Measurements from ENCODE around the gene TAS1R3.
"Not testable (repeated sequence)": the region's sequence is repeated elsewhere in the genome, so short reads cannot be mapped to it uniquely, and the experiment has no call there.

Gene TAS1R3

GRCh38 chr1:1309251-1310108 is 21.6 kb upstream of the TAS1R3 start:
- H3K4me1 ChIP-seq: peaks cover 32% of the 10 kb centered on the region
- H3K27me3 ChIP-seq (ENCODE audit: low read depth): no peaks in the 10 kb centered on the region
- peaks cover 44% of the 10 kb centered on the region for H3K36me3 ChIP-seq (replicated peaks)
- no peaks in the 10 kb centered on the region for H3K9me3 ChIP-seq
- peak overlapping the region; percentile 79 for H3K4me3 ChIP-seq
- peak in 1 of 2 experiments; percentile 21 for DNase-seq (ENCODE audit: low spot score in 2 of 2)
- in situ Hi-C loops (cut with MboI; ENCODE audit: low sequenced_read_pairs): loop anchor here (10.0 kb wide), 2 partner anchors 65 to 195 kb away; partner anchors contain the start of genes C1QTNF12 and C1orf159

- Histone ChIP-seq H3K36me3 (replicated peaks) (peaks cover 50% of the 10 kb centered on the region), H3K27me3 (ENCODE audit: low read depth) (no peaks in the 10 kb centered on the region), H3K4me3 (peak overlapping the region; percentile 79), H3K9me3 (no peaks in the 10 kb centered on the region), H3K4me1 (peaks cover 26% of the 10 kb centered on the region)
- in situ Hi-C loops (cut with MboI; ENCODE audit: low sequenced_read_pairs): no loop called here
- DNase-seq (ENCODE audit: low spot score in 2 of 2): no peak
These were observed 21.0 kb upstream of the TAS1R3 start for GRCh38 chr1:1310109-1310385.

- Histone ChIP-seq H3K4me3 (no peak overlapping the region), H3K9me3 (no peaks in the 10 kb centered on the region), H3K27me3 (ENCODE audit: low read depth) (no peaks in the 10 kb centered on the region), H3K4me1 (peaks cover 21% of the 10 kb centered on the region), H3K36me3 (replicated peaks) (peaks cover 53% of the 10 kb centered on the region)
- in situ Hi-C loops (cut with MboI; ENCODE audit: low sequenced_read_pairs): no loop called here
- DNase-seq (ENCODE audit: low spot score in 2 of 2): no peak
These were observed 20.5 kb upstream of the TAS1R3 start for GRCh38 chr1:1310476-1311053.

GRCh38 chr1:1311107-1312104 is 19.7 kb upstream of the TAS1R3 start:
- H3K9me3 ChIP-seq: no peaks in the 10 kb centered on the region
- peaks cover 12% of the 10 kb centered on the region for H3K4me1 ChIP-seq
- in situ Hi-C loops (cut with MboI; ENCODE audit: low sequenced_read_pairs): no loop called here
- no peaks in the 10 kb centered on the region for H3K27me3 ChIP-seq (ENCODE audit: low read depth)
- no peak overlapping the region for H3K4me3 ChIP-seq
- no peak for DNase-seq (ENCODE audit: low spot score in 2 of 2)
- H3K36me3 ChIP-seq (replicated peaks): peaks cover 56% of the 10 kb centered on the region

DNA sequence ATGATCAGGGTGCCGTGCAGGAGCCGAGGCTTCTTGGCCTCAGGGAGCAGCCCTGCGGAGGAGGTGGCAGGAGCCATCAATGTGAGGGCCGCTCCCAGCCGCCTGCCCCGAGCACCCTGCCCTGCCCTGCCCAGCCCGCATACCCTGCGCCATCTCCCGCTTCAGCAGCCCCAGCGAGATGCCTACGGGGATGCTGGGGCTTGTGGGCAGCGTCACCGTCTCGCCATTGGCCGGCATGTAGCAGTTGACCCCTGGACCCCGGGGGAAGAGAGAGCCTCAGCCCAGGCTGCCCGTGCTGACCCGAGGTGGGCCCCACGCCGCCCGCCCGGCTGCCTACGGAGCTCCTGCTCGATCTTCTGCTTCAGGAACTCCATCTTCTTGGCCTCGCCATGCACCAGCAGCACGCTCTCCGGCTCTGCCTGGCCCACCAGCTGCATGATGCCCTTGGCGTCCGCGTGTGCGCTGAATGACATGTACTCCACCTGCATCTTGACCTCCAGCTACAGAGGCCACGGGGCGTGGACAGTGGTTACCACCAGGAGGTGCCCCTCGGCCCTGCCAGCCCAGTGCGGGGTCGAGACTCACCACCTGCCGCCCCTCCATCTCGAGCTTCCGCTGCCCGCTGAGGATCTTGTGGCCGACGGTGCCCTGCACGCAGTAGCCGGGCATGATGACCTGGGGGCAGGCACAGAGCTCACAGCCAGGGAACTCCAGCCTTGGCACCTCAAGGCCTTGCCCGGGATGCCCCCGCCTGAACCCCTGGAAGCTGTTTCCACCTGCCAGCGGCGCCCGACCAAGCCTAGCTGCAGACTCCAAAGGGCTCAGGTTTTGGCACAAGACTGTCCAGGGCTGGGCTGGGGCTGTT is 18.4 kb upstream of the TAS1R3 start:
- in situ Hi-C loops (cut with MboI; ENCODE audit: low sequenced_read_pairs): no loop called here
- Histone ChIP-seq H3K9me3 (no peaks in the 10 kb centered on the region), H3K27me3 (ENCODE audit: low read depth) (no peaks in the 10 kb centered on the region), H3K36me3 (replicated peaks) (peaks cover 68% of the 10 kb centered on the region), H3K4me3 (no peak overlapping the region), H3K4me1 (peaks cover 6% of the 10 kb centered on the region; the same call in 1 of the 2 replicates)
- no peak for DNase-seq (ENCODE audit: low spot score in 2 of 2)

- DNase-seq (ENCODE audit: low spot score in 2 of 2): no peak
- H3K4me3 ChIP-seq: no peak overlapping the region
- H3K9me3 ChIP-seq: no peaks in the 10 kb centered on the region
- in situ Hi-C loops (cut with MboI; ENCODE audit: low sequenced_read_pairs): no loop called here
- H3K36me3 ChIP-seq (replicated peaks): peaks cover 74% of the 10 kb centered on the region
- H3K4me1 ChIP-seq: peaks cover 6% of the 10 kb centered on the region; the same call in 1 of the 2 replicates
- no peaks in the 10 kb centered on the region for H3K27me3 ChIP-seq (ENCODE audit: low read depth)
These were observed 17.4 kb upstream of the TAS1R3 start for GRCh38 chr1:1313500-1314236.

- in situ Hi-C loops (cut with MboI; ENCODE audit: low sequenced_read_pairs): no loop called here
- no peak for DNase-seq (ENCODE audit: low spot score in 2 of 2)
- Histone ChIP-seq H3K27me3 (ENCODE audit: low read depth) (no peaks in the 10 kb centered on the region), H3K9me3 (no peaks in the 10 kb centered on the region), H3K4me1 (peaks cover 6% of the 10 kb centered on the region; the same call in 1 of the 2 replicates), H3K4me3 (no peak overlapping the region), H3K36me3 (replicated peaks) (peaks cover 80% of the 10 kb centered on the region)
These were observed 16.9 kb upstream of the TAS1R3 start for GRCh38 chr1:1314237-1314586.

DNA sequence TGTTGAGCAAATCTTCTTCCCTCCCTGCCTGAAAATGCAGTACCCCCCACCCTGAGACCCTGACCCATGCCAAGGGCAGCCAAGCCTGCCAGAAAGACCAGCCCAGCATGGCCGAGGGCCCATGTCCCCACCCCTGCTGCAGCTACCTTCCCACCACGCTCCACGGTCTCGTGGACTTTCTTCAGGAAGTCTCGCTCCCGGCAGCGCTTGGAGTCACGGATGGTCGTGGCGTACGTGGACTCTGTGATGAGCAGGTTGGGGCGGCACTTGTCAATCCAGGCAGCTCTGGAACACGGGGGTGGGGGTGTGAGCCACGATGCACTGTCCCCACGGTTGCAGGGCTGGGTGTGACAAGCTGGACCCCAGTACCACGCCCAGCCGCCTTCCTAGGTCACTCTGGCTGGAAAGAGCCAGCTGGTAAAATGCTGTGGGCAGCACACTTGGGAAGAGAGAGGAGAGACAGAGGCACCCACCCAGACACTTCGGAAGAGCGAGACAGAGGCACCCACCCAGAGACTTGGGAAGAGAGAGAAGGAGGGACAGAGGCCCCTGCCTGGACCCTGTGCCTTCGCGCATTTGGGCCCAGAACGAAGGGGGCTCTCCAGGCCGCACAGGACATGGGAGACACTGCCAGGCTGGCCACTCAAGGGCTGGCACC is 16.3 kb upstream of the TAS1R3 start:
- peaks cover 85% of the 10 kb centered on the region for H3K36me3 ChIP-seq (replicated peaks)
- no peak overlapping the region for H3K4me3 ChIP-seq
- H3K27me3 ChIP-seq (ENCODE audit: low read depth): no peaks in the 10 kb centered on the region
- in situ Hi-C loops (cut with MboI; ENCODE audit: low sequenced_read_pairs): no loop called here
- peaks cover 4% of the 10 kb centered on the region; the same call in 1 of the 2 replicates for H3K4me1 ChIP-seq
- DNase-seq (ENCODE audit: low spot score in 2 of 2): no peak
- H3K9me3 ChIP-seq: no peaks in the 10 kb centered on the region

GRCh38 chr1:1315435-1315954 is 15.6 kb upstream of the TAS1R3 start:
- Histone ChIP-seq H3K27me3 (ENCODE audit: low read depth) (no peaks in the 10 kb centered on the region), H3K4me1 (no peaks in the 10 kb centered on the region), H3K4me3 (no peak overlapping the region), H3K36me3 (replicated peaks) (peaks cover 85% of the 10 kb centered on the region), H3K9me3 (no peaks in the 10 kb centered on the region)
- DNase-seq (ENCODE audit: low spot score in 2 of 2): no peak
- in situ Hi-C loops (cut with MboI; ENCODE audit: low sequenced_read_pairs): no loop called here

- H3K4me1 ChIP-seq; in situ Hi-C loops (cut with MboI; ENCODE audit: low sequenced_read_pairs); H3K9me3 ChIP-seq; DNase-seq (ENCODE audit: low spot score in 2 of 2); H3K27me3 ChIP-seq (ENCODE audit: low read depth); H3K4me3 ChIP-seq: not testable (repeated sequence)
- peaks cover 82% of the 10 kb centered on the region for H3K36me3 ChIP-seq (replicated peaks)
These were observed 14.9 kb upstream of the TAS1R3 start for GRCh38 chr1:1316199-1316598.

GRCh38 chr1:1317420-1317819 is 13.7 kb upstream of the TAS1R3 start:
- no peaks in the 10 kb centered on the region for H3K27me3 ChIP-seq (ENCODE audit: low read depth)
- H3K4me3 ChIP-seq: no peak overlapping the region
- in situ Hi-C loops (cut with MboI; ENCODE audit: low sequenced_read_pairs): no loop called here
- H3K36me3 ChIP-seq (replicated peaks): peaks cover 73% of the 10 kb centered on the region
- H3K9me3 ChIP-seq: no peaks in the 10 kb centered on the region
- H3K4me1 ChIP-seq: no peaks in the 10 kb centered on the region
- DNase-seq (ENCODE audit: low spot score in 2 of 2): no peak

- Histone ChIP-seq H3K36me3 (replicated peaks) (peaks cover 65% of the 10 kb centered on the region), H3K4me1 (peaks cover 3% of the 10 kb centered on the region; the same call in 1 of the 2 replicates), H3K4me3 (no peak overlapping the region), H3K27me3 (ENCODE audit: low read depth) (no peaks in the 10 kb centered on the region), H3K9me3 (no peaks in the 10 kb centered on the region)
- in situ Hi-C loops (cut with MboI; ENCODE audit: low sequenced_read_pairs): no loop called here
- DNase-seq (ENCODE audit: low spot score in 2 of 2): no peak
These were observed 12.9 kb upstream of the TAS1R3 start for GRCh38 chr1:1318131-1318652.

All from HAP-1 (cell line).